ENCODE measurements around the gene GNLY.

GRCh38 chr2:85672456-85672855 is 21.7 kb upstream of the GNLY start:
- TF ChIP-seq CTCF (IDR thresholded peaks at IDR 0.05) (no peak), EP300 (IDR thresholded peaks at IDR 0.05) (no peak), POLR2A (IDR thresholded peaks at IDR 0.05) (no peak)
